Lung microvascular endothelial cell (primary cell): ENCODE measurements around the gene PTPRB. TPM values are rescaled to one million over a fixed set of nuclear protein-coding genes. Genes with fewer than 3 reads are reported as not detected.
A peak's percentile ranks its signal among the peaks of the same experiment; 100 is the strongest.

Experiments used
- DNase-seq, 2 donors: peaks; one replicate each; pipeline versions ENCODE4 v3.0.0 to v3.0.0-alpha.2; 2010; ENCODE audit warnings: low read depth in 2 of 2
- total RNA-seq: library from RNA; depleted of rRNA; stranded (reverse); fragments of >200 nt; gene quantifications from 2 replicates; pipeline ENCODE4 v1.2.1, GENCODE V29; 2014

PTPRB gene
- total RNA-seq, 1 donor from 2014 or later: 112 TPM

DNA sequence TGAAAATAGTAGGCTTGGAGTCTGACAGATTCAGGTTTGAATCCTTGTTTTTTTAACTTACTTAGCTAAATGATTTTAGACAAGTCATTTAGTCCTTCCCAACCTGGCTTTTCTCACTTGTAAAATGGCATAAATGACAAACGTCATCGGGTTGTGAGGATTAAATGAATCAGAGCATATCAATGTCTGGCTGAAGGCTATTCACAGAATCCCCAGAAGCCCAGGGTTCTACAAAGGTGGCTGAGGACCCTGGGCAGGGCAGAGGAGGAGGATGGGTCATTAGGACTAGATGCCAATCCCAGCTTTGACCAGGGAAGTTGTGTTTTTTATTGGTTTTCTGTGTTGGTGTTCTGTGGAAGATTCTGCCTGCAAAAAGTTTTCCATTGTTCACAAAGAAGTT, 7.6 kb upstream of the PTPRB start:
- peak in 1 of 2 donors; percentile 34 for DNase-seq

DNA sequence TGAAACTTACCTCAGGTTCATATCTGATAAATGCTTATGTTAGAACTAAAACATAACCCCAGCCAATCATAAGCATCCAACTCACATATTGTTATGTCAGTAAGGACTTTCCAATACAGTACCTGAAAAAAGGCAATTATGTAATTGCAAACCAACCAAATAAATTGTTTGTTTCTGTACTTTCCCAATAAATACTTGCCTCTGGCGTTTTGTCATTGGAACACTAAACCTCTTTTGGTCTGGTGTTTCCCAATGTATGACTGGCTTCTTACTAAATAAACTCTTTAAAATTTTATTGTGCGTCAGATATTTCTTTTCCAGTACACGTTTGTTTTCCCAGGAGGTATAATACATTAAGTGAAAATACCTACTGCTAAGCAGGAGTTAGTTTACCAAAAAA, 6.7 kb upstream of the PTPRB start:
- no peak for DNase-seq

GRCh38 chr12:70641691-70642090, 4.5 kb upstream of the PTPRB start:
- DNase-seq: peak in 1 of 2 donors; percentile 46

DNA sequence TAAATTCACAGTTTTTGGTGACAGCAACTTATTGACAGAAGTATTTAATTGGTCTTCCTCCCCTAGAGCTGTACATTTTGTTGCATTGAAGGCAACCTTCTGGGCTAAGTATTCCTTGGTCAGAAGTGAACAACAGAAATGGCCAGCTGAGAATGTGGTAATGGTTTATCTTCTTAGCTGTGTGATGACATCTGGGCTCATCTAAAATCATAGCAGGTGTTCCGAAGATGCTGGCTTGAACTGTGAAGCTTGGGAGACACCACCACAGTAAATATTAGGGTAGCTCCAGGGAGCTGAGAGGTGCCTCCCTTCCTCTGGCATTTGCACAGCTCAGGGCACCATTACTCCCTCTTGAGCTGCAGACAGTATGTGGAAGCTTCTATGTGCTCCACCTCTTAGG, 3.7 kb upstream of the PTPRB start:
- DNase-seq: no peak

- no peak for DNase-seq
Observed at GRCh38 chr12:70639535-70639934, 2.3 kb upstream of the PTPRB start.

DNA sequence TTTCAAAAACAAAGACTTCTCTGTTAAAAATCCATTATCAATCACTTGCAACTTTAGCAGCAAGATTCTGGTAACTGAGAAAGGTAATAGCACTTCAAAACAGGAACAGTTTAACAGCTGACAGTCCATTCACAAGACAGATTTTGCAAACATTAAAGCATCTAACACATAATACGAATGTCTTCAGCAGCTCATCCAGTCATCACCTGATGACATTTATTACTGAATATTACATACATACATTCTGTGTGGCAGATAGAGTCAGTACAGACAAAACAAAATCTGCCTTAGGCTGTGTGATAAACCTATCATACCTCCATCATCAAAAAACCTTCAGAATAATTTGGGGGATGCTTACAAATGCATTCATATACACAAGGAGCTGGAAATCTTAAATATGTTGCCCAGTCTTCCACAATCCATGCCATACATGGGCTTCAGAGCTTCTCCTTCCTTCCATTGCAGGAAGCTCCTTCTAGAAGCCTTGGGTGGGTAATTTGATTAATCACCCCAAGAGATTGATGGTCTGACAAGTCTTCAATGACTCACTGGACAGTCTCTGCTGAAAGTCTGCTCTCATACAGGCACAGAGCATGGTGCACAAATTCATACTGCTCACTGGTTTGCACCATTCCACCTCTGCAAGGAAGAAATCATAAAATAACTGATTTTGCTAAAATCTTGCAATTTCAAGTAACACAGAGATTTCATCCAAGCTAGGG, 1.6 kb upstream of the PTPRB start:
- peak in 1 of 2 donors; percentile 87 for DNase-seq

DNA sequence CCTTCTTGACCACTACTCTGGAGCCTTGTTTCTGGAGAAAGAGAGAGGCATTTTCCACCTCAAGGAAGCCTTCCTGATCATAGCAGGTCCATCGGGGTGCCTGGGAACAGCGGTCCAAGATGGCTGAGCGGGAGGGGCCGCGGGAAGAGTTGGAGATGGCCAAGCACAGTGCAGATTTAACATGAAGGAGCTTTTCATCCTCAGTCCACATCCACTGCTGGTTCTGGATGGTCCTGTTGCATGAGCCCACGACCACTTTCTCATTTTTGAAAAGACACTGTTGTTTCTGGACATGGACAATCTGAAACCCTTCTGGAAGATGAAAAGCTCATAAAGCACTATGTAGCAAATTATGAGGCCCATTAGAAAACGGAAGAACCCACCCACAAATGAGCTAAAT, 1.5 kb downstream of the PTPRB start:
- peak; percentile 29 to 64 for DNase-seq

GRCh38 chr12:70628701-70629480, 8.3 kb downstream of the PTPRB start:
- DNase-seq: no peak

DNA sequence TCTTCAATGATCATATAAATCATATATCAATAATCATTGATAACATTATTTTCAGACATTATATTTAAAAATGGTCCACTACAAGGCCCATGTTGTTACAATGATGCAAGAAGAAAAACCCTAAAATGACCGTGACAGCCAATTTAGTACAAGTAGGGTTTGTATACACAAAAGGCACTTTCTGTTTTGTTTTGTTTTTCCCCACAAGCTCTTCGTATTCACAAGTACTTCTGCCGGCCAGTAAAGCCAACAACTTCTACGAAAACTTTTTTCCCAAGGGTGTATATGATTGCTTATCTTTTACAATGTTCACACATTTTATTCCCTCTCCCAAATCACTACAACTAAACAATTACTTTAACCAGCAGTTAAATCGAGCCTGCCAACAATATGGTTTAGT, 9.6 kb downstream of the PTPRB start:
- peak in 1 of 2 donors; percentile 80 for DNase-seq

DNA sequence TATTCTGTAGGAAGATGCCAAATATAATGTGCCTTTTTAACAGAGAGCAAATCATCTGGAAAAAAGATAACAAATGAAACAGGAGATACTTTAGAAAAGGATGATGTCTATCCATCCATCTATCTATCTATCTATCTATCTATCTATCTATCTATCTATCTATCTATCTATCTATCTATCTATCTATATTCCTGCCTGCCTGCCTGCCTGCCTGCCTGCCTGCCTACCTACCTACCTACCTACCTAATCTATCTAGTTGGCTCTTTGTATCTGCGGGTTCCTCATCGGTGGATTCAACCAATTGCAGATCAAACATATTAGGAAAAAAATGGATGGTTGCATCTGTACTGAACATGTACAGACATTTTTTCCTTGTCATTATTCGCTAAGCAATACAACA, 11.0 kb downstream of the PTPRB start:
- DNase-seq: no peak

DNA sequence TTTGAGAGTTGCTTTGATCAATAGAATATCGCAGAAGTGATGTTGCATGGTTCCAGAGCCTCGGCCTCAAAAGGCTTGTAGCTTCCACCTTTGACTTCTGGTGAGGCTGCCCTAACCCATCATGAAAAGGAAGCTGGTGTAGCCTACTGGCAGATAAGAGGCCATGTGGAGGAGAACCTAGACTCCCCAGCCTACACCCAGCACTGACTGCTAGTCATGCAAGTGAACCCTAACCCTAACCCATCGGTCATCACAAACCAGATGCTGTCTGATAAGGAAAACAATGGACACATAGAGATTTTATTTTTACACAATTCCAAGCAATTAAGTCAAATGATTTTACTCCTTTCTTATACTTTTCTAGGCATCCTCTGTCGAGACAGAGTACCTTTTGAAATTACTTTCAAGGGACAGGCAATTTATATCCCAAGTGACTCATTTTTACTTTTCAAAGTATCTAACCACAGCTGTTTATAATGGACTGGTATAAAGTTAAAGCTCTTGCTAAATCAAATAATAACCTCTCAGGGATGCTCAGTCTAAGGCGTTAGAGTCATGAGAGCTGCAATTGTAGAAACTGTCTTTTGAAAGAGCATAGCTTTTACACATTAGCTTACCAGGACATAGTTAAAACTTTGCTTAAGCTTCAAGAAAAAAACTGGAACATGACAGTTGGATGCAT, 17.6 kb downstream of the PTPRB start:
- peak in 1 of 2 donors; percentile 61 for DNase-seq

DNA sequence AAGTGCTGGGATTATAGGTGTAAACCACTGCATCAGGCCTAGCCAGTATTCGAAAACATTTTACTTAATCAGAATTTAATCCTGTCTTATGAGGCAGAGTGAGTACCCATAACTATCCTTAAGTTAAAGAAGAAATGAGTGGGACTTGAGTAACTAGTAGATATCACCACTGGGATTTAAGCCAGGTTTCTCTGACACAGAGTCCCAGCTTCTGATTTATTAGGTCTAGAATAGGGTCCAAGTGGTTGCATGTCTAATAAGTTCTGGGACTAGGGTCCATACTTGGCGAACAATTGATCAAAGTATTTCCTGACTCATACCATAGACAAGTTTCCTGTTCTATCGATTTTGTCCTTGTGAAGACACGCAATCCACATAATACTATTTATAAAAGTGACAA, 18.9 kb downstream of the PTPRB start:
- DNase-seq: no peak

DNA sequence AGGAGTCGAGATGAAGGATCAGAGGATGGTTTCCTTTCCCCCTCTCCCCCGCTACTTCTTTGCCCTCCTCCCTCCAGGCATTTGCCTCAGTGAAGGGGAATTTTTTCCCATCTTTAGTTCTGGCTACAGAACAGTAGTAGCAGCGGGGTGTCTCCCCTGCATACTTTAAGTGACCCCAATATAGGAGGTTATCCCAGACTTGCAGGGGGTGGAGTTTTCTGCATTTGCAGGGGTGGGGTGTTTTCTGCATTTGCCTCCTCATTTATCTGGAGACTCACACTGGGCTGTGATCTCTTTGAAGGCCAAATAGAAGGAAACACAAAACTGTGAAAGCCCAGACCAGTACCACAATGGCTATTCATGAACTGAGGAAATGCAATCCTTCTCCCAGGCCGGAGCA, 19.8 kb downstream of the PTPRB start:
- DNase-seq: no peak

GRCh38 chr12:70615174-70615866, 21.9 kb downstream of the PTPRB start:
- DNase-seq: peak in 1 of 2 donors; percentile 34

GRCh38 chr12:70609739-70610491, 27.3 kb downstream of the PTPRB start:
- DNase-seq: peak; percentile 59 to 87

GRCh38 chr12:70609203-70609602, 28.0 kb downstream of the PTPRB start:
- DNase-seq: peak; percentile 10 to 50

DNA sequence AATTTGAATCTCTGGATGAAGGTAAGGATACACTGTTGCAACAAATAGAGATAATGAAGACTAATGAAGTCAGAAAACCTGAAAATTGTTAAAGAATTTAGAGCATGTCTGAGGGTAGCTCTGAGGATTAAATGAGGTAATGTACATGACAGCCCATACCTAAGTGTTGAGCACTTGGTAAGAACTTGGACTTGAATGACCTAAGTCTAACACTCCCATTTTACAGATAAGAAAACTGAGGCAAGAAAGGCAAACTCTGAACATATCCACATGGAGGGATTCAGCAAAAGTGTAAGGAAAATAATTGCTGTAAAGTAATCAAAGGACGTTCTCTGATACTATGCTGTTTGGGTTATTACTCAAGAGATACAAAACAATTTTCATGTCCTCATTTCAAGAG, 29.0 kb downstream of the PTPRB start:
- DNase-seq: no peak

GRCh38 chr12:70607107-70607506, 30.1 kb downstream of the PTPRB start:
- DNase-seq: no peak

- DNase-seq: peak; percentile 68 to 88
Observed at GRCh38 chr12:70605976-70606375, 31.3 kb downstream of the PTPRB start.

DNA sequence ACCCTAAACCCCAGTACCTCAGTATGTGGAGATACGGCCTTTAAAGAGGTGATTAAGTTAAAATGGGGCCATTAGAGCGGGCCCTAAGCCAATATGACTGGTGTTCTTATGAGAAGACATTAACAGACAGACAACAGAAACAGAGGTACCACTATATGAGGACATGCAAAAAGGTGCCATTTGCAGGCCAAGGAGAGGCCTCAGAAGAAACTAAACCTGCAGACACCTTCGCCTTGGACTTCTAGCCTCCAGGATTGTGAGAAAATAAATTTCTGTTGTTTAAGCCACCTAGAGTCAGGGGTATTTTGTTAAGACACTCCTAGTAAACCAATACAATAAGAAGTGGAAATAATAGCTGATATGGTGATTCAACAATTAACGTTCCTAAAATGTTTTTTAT, 32.6 kb downstream of the PTPRB start:
- DNase-seq: no peak

- DNase-seq: no peak
Observed at GRCh38 chr12:70603044-70603443, 34.2 kb downstream of the PTPRB start.
